AG04450 (cell line): Measurements from ENCODE around the gene CCDC121. TPM values are rescaled to one million over a fixed set of nuclear protein-coding genes. Genes with fewer than 3 reads are reported as not detected.

ENCODE experiments used
- CTCF ChIA-PET: fragments of 300-600, 350-600 bp; formaldehyde crosslinking; extraction: SDS; loops from one replicate; lab custom pipeline; 2022; ENCODE audit warnings: antibody characterized with exemption, inconsistent platforms; lab: Charles Lee
- POLR2A ChIA-PET: fragments of 350-600 bp; formaldehyde crosslinking; extraction: SDS; loops from one replicate; lab custom pipeline; 2021; ENCODE audit warnings: antibody characterized with exemption, inconsistent platforms; lab: Yijun Ruan, JAX
- DNase-seq: peaks from one replicate; pipeline ENCODE4 v3.0.0-alpha.2; 2011; ENCODE audit warnings: low read depth, low spot score
- H3K27ac ChIP-seq: one replicate; pipeline ENCODE4 v1.5.1; 2012; ENCODE audit warnings: low read depth, low read length, control low read depth
- H3K27me3 ChIP-seq: one replicate; pipeline ENCODE4 v1.6.0; 2012; ENCODE audit warnings: low read length; ENCODE audit not compliant: control insufficient read depth, insufficient read depth
- H3K4me3 ChIP-seq: 2 replicates; pipeline ENCODE4 v1.5.1; 2011; ENCODE audit warnings: mild to moderate bottlenecking, low read depth, low read length, control low read depth
- H3K9me3 ChIP-seq: 2 replicates; pipeline ENCODE4 v1.5.1; 2012; ENCODE audit warnings: low read length; ENCODE audit not compliant: control insufficient read depth, insufficient read depth
- CTCF ChIP-seq: IDR thresholded peaks from 2 replicates; pipeline ENCODE4 v1.5.1; 2011; ENCODE audit warnings: low read depth, low read length, control low read depth, inconsistent platforms
- polyA plus RNA-seq: library from polyadenylated mRNA; depleted of rRNA; stranded (reverse); fragments of >200 nt; gene quantifications from 2 replicates; pipeline ENCODE4 v1.2.3, GENCODE V29; 2011

The CCDC121 gene
- polyA plus RNA-seq, 1 experiment: 1.8 TPM

GRCh38 chr2:27588308-27588707 lies 40.5 kb downstream of the CCDC121 start:
- Histone ChIP-seq H3K4me3 (no peak overlapping the region), H3K27me3 (no peaks in the 10 kb centered on the region), H3K9me3 (peaks cover 7% of the 10 kb centered on the region; the same call in 1 of the 2 replicates), H3K27ac (no peak overlapping the region)
- no peak for DNase-seq
- TF ChIP-seq CTCF: no peak
- CTCF ChIA-PET: no interaction called here
- POLR2A ChIA-PET: no interaction called here

- ChIA-PET CTCF (interaction anchor here (0.7 kb wide), 2 partner anchors 10 to 42 kb away, joined by 3 read pairs; partner anchors contain the start of genes CCDC121 and GPN1), POLR2A (no interaction called here)
- no peak for DNase-seq
- no peak for TF ChIP-seq CTCF
- peaks cover 2% of the 10 kb centered on the region for H3K9me3 ChIP-seq
- no peak overlapping the region for H3K4me3 ChIP-seq
- H3K27ac ChIP-seq: no peak overlapping the region
- no peaks in the 10 kb centered on the region for H3K27me3 ChIP-seq
Observed at GRCh38 chr2:27587025-27587424, 41.8 kb downstream of the CCDC121 start.

GRCh38 chr2:27584597-27584996 lies 44.2 kb downstream of the CCDC121 start:
- DNase-seq: no peak
- H3K4me3 ChIP-seq: peak overlapping the region; percentile 85
- ChIA-PET POLR2A (no interaction called here), CTCF (no interaction called here)
- no peak for TF ChIP-seq CTCF
- no peaks in the 10 kb centered on the region; the same call in 1 of the 2 replicates for H3K9me3 ChIP-seq
- no peaks in the 10 kb centered on the region for H3K27me3 ChIP-seq
- no peak overlapping the region for H3K27ac ChIP-seq

- TF ChIP-seq CTCF: no peak
- Histone ChIP-seq H3K4me3 (peak overlapping the region; percentile 85), H3K9me3 (no peaks in the 10 kb centered on the region; the same call in 1 of the 2 replicates), H3K27me3 (no peaks in the 10 kb centered on the region), H3K27ac (peak overlapping the region; percentile 33)
- POLR2A ChIA-PET: interaction anchor here (1.1 to 1.8 kb wide), 3 partner anchors 10 to 174 kb away, joined by 4 to 8 read pairs (median 7); partner anchors contain the start of gene PPM1G
- CTCF ChIA-PET: interaction anchor here (0.7 kb wide), 1 partner anchor 100 kb away, joined by 3 read pairs; no protein-coding TSS in a partner anchor
- no peak for DNase-seq
Observed at GRCh38 chr2:27583390-27583915, 45.4 kb downstream of the CCDC121 start.

GRCh38 chr2:27582695-27583389 lies 46.0 kb downstream of the CCDC121 start, which contains the start of gene ZNF512:
TSS of gene ZNF512 (plus strand) at chr2:27583042. CDS start at chr2:27583113, 71 bp downstream.
- peak within 1 kb of the TSS; percentile 60 for H3K27ac ChIP-seq
- peak within 1 kb of the TSS; percentile 85 for H3K4me3 ChIP-seq
- POLR2A ChIA-PET: interaction anchor here (0.5 to 1.8 kb wide), 9 partner anchors 9 to 173 kb away, joined by 4 to 8 read pairs (median 4); partner anchors contain the start of genes CCDC121, GPN1, NRBP1 and PPM1G
- no peak for TF ChIP-seq CTCF
- CTCF ChIA-PET: no interaction called here
- DNase-seq: peak; percentile 79
- no peaks in the 10 kb centered on the region; the same call in 1 of the 2 replicates for H3K9me3 ChIP-seq
- no peaks in the 10 kb centered on the region for H3K27me3 ChIP-seq
